ENCODE measurements around the gene MAD2L1. TPM values are rescaled to one million over a fixed set of nuclear protein-coding genes. Genes with fewer than 3 reads are reported as not detected.

MAD2L1 gene
- total RNA-seq, 1 donor from 2014 or later = 2.0 TPM

DNA sequence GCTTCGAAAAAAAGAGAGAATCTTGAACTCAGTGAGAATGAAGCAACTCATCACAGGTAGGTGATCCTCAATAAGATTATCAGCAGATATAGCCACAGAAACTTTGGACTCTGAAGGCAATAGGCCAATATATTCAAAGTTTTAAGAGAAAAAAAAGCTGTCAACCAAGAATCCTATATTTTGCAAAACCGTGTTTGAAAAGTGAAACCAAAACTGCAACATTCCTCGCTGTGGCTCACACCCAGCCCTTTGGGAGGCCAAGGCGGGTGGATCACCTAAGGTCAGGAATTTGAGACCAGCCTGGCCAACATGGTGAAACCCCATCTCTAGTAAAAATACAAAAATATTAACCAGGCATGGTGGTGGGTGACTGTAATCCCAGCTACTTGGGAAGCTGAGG lies 22.8 kb downstream of the MAD2L1 start:
- no peak for TF ChIP-seq POLR2A (IDR thresholded peaks at IDR 0.05)
- TF ChIP-seq, protein P1, sequence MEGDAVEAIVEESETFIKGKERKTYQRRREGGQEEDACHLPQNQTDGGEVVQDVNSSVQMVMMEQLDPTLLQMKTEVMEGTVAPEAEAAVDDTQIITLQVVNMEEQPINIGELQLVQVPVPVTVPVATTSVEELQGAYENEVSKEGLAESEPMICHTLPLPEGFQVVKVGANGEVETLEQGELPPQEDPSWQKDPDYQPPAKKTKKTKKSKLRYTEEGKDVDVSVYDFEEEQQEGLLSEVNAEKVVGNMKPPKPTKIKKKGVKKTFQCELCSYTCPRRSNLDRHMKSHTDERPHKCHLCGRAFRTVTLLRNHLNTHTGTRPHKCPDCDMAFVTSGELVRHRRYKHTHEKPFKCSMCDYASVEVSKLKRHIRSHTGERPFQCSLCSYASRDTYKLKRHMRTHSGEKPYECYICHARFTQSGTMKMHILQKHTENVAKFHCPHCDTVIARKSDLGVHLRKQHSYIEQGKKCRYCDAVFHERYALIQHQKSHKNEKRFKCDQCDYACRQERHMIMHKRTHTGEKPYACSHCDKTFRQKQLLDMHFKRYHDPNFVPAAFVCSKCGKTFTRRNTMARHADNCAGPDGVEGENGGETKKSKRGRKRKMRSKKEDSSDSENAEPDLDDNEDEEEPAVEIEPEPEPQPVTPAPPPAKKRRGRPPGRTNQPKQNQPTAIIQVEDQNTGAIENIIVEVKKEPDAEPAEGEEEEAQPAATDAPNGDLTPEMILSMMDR (IDR thresholded peaks at IDR 0.05) = no peak
- no peak for TF ChIP-seq POLR2AphosphoS5 (IDR thresholded peaks at IDR 0.05; ENCODE audit: insufficient read depth in 1 of 2, low read depth in 1 of 2)
- DNase-seq (ENCODE audit: extremely low spot score in 2 of 2) = no peak
- H3K9me3 ChIP-seq = no peaks in the 10 kb centered on the region

DNA sequence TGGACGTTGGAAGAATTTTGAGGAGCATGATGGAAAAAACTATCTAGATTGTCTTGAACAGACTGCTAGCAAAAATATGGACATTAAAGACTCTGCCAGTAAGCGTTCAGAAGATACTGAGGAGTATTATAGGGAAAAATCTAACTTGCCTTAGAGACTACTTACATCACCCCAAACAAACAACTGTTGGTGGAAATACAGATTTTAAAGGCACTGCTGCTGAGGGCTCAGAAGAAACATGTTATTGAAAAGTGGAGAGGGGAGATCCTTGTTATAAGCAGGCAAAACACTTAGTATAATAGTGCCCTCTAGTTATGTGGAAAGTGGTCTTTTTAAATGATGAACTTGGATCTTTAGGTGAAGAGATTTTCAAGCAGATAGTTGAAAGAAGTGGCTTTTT lies 29.2 kb downstream of the MAD2L1 start:
- no peaks in the 10 kb centered on the region for H3K27me3 ChIP-seq
- H3K36me3 ChIP-seq = no peaks in the 10 kb centered on the region
- no peaks in the 10 kb centered on the region for H3K9me3 ChIP-seq
- no peak overlapping the region for H3K27ac ChIP-seq
- H3K4me1 ChIP-seq = no peaks in the 10 kb centered on the region
- H3K4me3 ChIP-seq = no peak overlapping the region
- no peak for DNase-seq (ENCODE audit: extremely low spot score in 2 of 2)
- TF ChIP-seq POLR2A (IDR thresholded peaks at IDR 0.05) = no peak
- TF ChIP-seq POLR2AphosphoS5 (IDR thresholded peaks at IDR 0.05; ENCODE audit: insufficient read depth in 1 of 2, low read depth in 1 of 2) = no peak
- TF ChIP-seq, protein P1 (IDR thresholded peaks at IDR 0.05) = no peak
- intact Hi-C loops (cut with DNase I) = no loop called here

More for the DNA sequence above, 22.8 kb downstream of the MAD2L1 start:
- Histone ChIP-seq H3K27me3 (no peaks in the 10 kb centered on the region), H3K4me1 (no peaks in the 10 kb centered on the region), H3K4me3 (no peak overlapping the region), H3K36me3 (no peaks in the 10 kb centered on the region), H3K27ac (no peak overlapping the region)
- intact Hi-C loops (cut with DNase I) = no loop called here

DNA sequence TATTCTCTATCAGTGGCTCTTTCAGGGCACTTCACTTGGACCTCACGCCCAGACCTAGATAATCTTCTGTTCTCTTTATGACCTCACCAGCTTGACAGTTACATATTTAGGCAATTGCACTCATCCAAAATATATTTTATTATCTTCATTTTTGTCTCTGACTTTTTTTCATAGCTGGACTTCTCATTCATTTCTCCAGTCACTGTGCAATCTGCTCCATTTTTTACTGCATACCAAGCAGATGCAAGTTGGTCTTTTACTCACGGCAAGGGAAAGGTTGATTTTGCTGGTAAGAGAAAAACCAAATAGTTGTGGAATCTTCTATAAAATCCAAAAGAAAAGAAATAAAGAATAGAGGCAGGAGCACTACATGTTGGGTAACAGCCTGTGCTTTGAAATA lies 31.7 kb downstream of the MAD2L1 start:
- TF ChIP-seq POLR2A (IDR thresholded peaks at IDR 0.05) (no peak), POLR2AphosphoS5 (IDR thresholded peaks at IDR 0.05; ENCODE audit: insufficient read depth in 1 of 2, low read depth in 1 of 2) (no peak)
- TF ChIP-seq, protein P1 (IDR thresholded peaks at IDR 0.05) = no peak
- H3K4me1 ChIP-seq = no peaks in the 10 kb centered on the region
- H3K4me3 ChIP-seq = no peak overlapping the region
- H3K27ac ChIP-seq = peak overlapping the region; percentile 13
- no peaks in the 10 kb centered on the region for H3K36me3 ChIP-seq
- intact Hi-C loops (cut with DNase I) = no loop called here
- no peaks in the 10 kb centered on the region for H3K27me3 ChIP-seq
- DNase-seq (ENCODE audit: extremely low spot score in 2 of 2) = no peak
- no peaks in the 10 kb centered on the region for H3K9me3 ChIP-seq

DNA sequence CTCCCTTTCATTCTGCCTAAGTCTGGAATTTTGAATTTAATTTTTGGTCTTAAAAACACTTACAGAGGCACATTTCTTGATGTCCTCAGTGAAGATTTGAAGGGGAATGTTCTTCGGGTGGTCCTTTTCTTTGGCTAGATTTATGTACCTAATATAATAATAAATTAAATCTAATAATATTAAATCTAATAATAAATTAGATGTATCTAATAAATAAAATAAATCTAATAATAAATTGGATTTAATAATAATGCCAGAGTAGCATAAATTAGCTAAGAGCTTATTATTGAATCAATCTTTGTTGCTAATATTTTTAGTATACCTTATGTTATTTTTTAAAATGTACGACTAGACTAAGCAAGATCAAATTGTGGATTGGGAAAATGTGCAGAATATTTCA lies 39.8 kb downstream of the MAD2L1 start:
- H3K9me3 ChIP-seq = no peaks in the 10 kb centered on the region
- no peaks in the 10 kb centered on the region for H3K4me1 ChIP-seq
- no peak overlapping the region for H3K4me3 ChIP-seq
- no peaks in the 10 kb centered on the region for H3K27me3 ChIP-seq
- intact Hi-C loops (cut with DNase I) = no loop called here
- no peak for DNase-seq (ENCODE audit: extremely low spot score in 2 of 2)
- TF ChIP-seq POLR2A (IDR thresholded peaks at IDR 0.05) (no peak), POLR2AphosphoS5 (IDR thresholded peaks at IDR 0.05; ENCODE audit: insufficient read depth in 1 of 2, low read depth in 1 of 2) (no peak)
- TF ChIP-seq, protein P1 (IDR thresholded peaks at IDR 0.05) = no peak
- H3K36me3 ChIP-seq = no peaks in the 10 kb centered on the region
- no peak overlapping the region for H3K27ac ChIP-seq

DNA sequence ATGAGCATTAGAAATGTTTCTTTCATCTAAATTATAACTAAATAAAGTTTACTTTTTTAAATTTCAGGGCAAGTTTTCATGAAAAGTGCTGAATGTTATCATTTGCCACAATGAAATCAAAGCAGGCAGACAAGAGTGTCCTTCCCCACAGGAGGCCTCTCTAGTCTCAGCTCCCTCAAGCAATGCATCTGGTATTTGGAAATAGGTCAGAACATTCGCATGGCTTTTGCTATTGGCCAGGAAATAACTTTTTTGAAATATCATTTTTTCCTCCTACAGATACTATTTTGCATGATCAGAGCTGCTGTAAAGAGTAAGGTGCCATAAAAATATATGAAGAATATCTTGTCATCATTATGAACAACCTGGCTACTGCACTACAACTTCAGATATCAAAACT lies 41.1 kb downstream of the MAD2L1 start:
- no peak overlapping the region for H3K4me3 ChIP-seq
- no peak overlapping the region for H3K27ac ChIP-seq
- intact Hi-C loops (cut with DNase I) = no loop called here
- H3K4me1 ChIP-seq = no peaks in the 10 kb centered on the region
- no peaks in the 10 kb centered on the region for H3K36me3 ChIP-seq
- TF ChIP-seq, protein P1 (IDR thresholded peaks at IDR 0.05) = no peak
- TF ChIP-seq POLR2A (IDR thresholded peaks at IDR 0.05) (no peak), POLR2AphosphoS5 (IDR thresholded peaks at IDR 0.05; ENCODE audit: insufficient read depth in 1 of 2, low read depth in 1 of 2) (no peak)
- no peaks in the 10 kb centered on the region for H3K9me3 ChIP-seq
- H3K27me3 ChIP-seq = no peaks in the 10 kb centered on the region
- no peak for DNase-seq (ENCODE audit: extremely low spot score in 2 of 2)

Measured in vagina (tissue), 2 donors.